Progenitor cell of endocrine pancreas (in vitro differentiated cells): Measurements from ENCODE around the gene POLR1A. TPM values are rescaled to one million over a fixed set of nuclear protein-coding genes. Genes with fewer than 3 reads are reported as not detected.

Experiments
- DNase-seq: peaks from one replicate; pipeline ENCODE4 v3.0.0; 2021; ENCODE audit warnings: low spot score; ENCODE audit not compliant: unreplicated experiment
- H3K27ac Mint-ChIP-seq: 2 replicates; pipeline ENCODE4 v1.8.0; 2021; ENCODE audit warnings: mild to moderate bottlenecking, moderate library complexity, mixed read lengths
- H3K27me3 Mint-ChIP-seq: 2 replicates; pipeline ENCODE4 v1.8.0; 2021; ENCODE audit warnings: mixed read lengths
- H3K36me3 Mint-ChIP-seq: 2 replicates; pipeline ENCODE4 v1.8.0; 2022; ENCODE audit warnings: mixed read lengths; ENCODE audit not compliant: insufficient read depth
- H3K4me1 Mint-ChIP-seq: 2 replicates; pipeline ENCODE4 v1.8.0; 2021; ENCODE audit warnings: low read depth, mixed read lengths
- H3K4me3 Mint-ChIP-seq: 2 replicates; pipeline ENCODE4 v1.8.0; 2021; ENCODE audit warnings: low read depth, mild to moderate bottlenecking, moderate library complexity, mixed read lengths
- H3K9me3 Mint-ChIP-seq: 2 replicates; pipeline ENCODE4 v1.8.0; 2021; ENCODE audit warnings: low read depth, mixed read lengths
- total RNA-seq: library from RNA; stranded (reverse); gene quantifications from 2 replicates; pipeline ENCODE4 v1.2.1, GENCODE V29; 2021
- TF ChIP-seq, protein P1 (sequence below): fragments of 200-600 bp; sonication (generic); IDR thresholded peaks from one replicate; pipeline ENCODE4 v1.5.0; 2021; ENCODE audit warnings: antibody characterized with exemption, mild to moderate bottlenecking; ENCODE audit not compliant: unreplicated experiment

The POLR1A gene
- total RNA-seq, 1 donor from 2014 or later: 47.9 TPM

GRCh38 chr2:85976106-85976920 is 129.4 kb downstream of the POLR1A start:
- H3K27ac Mint-ChIP-seq: no peak overlapping the region
- TF ChIP-seq, protein P1, sequence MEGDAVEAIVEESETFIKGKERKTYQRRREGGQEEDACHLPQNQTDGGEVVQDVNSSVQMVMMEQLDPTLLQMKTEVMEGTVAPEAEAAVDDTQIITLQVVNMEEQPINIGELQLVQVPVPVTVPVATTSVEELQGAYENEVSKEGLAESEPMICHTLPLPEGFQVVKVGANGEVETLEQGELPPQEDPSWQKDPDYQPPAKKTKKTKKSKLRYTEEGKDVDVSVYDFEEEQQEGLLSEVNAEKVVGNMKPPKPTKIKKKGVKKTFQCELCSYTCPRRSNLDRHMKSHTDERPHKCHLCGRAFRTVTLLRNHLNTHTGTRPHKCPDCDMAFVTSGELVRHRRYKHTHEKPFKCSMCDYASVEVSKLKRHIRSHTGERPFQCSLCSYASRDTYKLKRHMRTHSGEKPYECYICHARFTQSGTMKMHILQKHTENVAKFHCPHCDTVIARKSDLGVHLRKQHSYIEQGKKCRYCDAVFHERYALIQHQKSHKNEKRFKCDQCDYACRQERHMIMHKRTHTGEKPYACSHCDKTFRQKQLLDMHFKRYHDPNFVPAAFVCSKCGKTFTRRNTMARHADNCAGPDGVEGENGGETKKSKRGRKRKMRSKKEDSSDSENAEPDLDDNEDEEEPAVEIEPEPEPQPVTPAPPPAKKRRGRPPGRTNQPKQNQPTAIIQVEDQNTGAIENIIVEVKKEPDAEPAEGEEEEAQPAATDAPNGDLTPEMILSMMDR: no peak
- no peaks in the 10 kb centered on the region for H3K4me1 Mint-ChIP-seq
- no peak overlapping the region for H3K4me3 Mint-ChIP-seq
- DNase-seq: no peak
- peaks cover 10% of the 10 kb centered on the region for H3K9me3 Mint-ChIP-seq
- no peaks in the 10 kb centered on the region for H3K27me3 Mint-ChIP-seq
- H3K36me3 Mint-ChIP-seq: no peaks in the 10 kb centered on the region

- no peaks in the 10 kb centered on the region for H3K36me3 Mint-ChIP-seq
- no peaks in the 10 kb centered on the region for H3K4me1 Mint-ChIP-seq
- no peaks in the 10 kb centered on the region for H3K27me3 Mint-ChIP-seq
- peak; percentile 3 for DNase-seq
- no peak overlapping the region for H3K27ac Mint-ChIP-seq
- H3K4me3 Mint-ChIP-seq: no peak overlapping the region
- peaks cover 11% of the 10 kb centered on the region for H3K9me3 Mint-ChIP-seq
- TF ChIP-seq, protein P1: no peak
Observed at GRCh38 chr2:85975581-85975980, 130.1 kb downstream of the POLR1A start.

DNA sequence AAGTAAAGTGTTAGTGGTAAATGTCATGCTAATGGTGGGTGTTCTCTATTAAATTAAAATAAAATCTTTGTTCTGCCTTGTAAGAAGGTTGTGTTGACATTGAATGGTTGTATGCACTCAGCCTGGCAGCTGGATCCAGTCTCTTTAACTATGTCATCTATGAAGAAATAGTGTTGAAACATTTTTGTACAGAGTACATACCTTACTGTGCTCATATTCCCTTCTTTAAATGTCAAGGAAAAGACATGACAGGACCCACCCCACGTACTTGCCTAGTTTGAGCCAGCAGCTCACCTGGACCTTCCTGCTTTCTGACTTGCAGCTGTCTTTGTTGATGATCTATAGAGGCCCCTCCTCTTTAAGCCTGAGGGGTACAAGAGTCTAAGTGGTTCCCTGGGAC is 131.3 kb downstream of the POLR1A start:
- Mint-ChIP-seq H3K27ac (no peak overlapping the region), H3K4me3 (no peak overlapping the region), H3K36me3 (no peaks in the 10 kb centered on the region), H3K4me1 (no peaks in the 10 kb centered on the region), H3K9me3 (peaks cover 13% of the 10 kb centered on the region), H3K27me3 (no peaks in the 10 kb centered on the region)
- TF ChIP-seq, protein P1: no peak
- DNase-seq: no peak

- Mint-ChIP-seq H3K36me3 (no peaks in the 10 kb centered on the region), H3K27ac (no peak overlapping the region), H3K27me3 (no peaks in the 10 kb centered on the region), H3K4me1 (no peaks in the 10 kb centered on the region), H3K4me3 (no peak overlapping the region), H3K9me3 (peaks cover 13% of the 10 kb centered on the region)
- TF ChIP-seq, protein P1: no peak
- DNase-seq: no peak
Observed at GRCh38 chr2:85972355-85972754, 133.3 kb downstream of the POLR1A start.

DNA sequence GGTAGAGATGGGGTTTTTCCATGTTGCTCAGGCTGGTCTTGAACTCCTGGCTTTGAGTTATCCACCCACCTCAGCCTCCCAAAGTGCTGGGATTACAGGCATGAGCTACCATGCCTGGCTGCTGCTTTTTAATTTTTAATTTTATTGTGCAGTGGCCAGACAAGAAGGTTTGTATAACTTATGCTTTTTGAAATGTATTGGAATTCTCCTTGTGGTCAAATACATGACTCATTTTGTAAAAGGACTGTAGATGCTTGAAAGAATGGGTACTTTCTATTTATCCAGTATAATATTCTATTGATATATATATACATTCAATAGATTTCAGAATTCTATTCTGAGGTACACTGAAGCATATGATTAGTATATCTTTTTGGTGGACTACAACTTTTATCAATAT is 134.3 kb downstream of the POLR1A start:
- DNase-seq: no peak
- H3K27ac Mint-ChIP-seq: no peak overlapping the region
- H3K4me1 Mint-ChIP-seq: no peaks in the 10 kb centered on the region
- H3K27me3 Mint-ChIP-seq: no peaks in the 10 kb centered on the region
- H3K9me3 Mint-ChIP-seq: peaks cover 13% of the 10 kb centered on the region
- H3K4me3 Mint-ChIP-seq: no peak overlapping the region
- peaks cover 1% of the 10 kb centered on the region for H3K36me3 Mint-ChIP-seq
- TF ChIP-seq, protein P1: no peak

Other genes with a start within 250 kb of the POLR1A start
- gene ST3GAL5, start 216.9 kb downstream of the POLR1A start, total RNA-seq: 27.3 and 32.5 TPM in 2 replicates
- 160 and 163 TPM in 2 replicates for gene PTCD3, start 349 bp upstream of the POLR1A start, total RNA-seq
- gene IMMT, start 89.6 kb upstream of the POLR1A start, total RNA-seq: 90.1 and 94.1 TPM in 2 replicates
- gene MRPL35, start 93.6 kb upstream of the POLR1A start, total RNA-seq: 28.1 and 31.8 TPM in 2 replicates
- gene REEP1, start 231.7 kb upstream of the POLR1A start, total RNA-seq: 12.0 and 14.2 TPM in 2 replicates